Nephron (organoid): ENCODE measurements around the gene TLE3.

Source experiments
- H3K27ac Mint-ChIP-seq, 3 experiments: 2 replicates each; pipeline ENCODE4 v1.8.0; 2020; ENCODE audit warnings: mixed read lengths in 3 of 3, mild to moderate bottlenecking in 2 of 3, moderate library complexity in 1 of 3
- H3K27me3 Mint-ChIP-seq: 2 replicates; pipeline ENCODE4 v1.8.0; 2021; ENCODE audit warnings: low read depth, mild to moderate bottlenecking, moderate library complexity, mixed read lengths
- H3K36me3 Mint-ChIP-seq: 2 replicates; pipeline ENCODE4 v1.8.0; 2020; ENCODE audit warnings: low read depth, mixed read lengths
- H3K4me1 Mint-ChIP-seq: 2 replicates; pipeline ENCODE4 v1.8.0; 2020; ENCODE audit warnings: mixed read lengths
- H3K4me3 Mint-ChIP-seq, 3 experiments: 2 replicates each; pipeline ENCODE4 v1.8.0; 2020; ENCODE audit warnings: mild to moderate bottlenecking in 3 of 3, mixed read lengths in 3 of 3, moderate library complexity in 2 of 3
- H3K9me3 Mint-ChIP-seq: 2 replicates; pipeline ENCODE4 v1.8.0; 2020; ENCODE audit warnings: mixed read lengths
- CTCF ChIP-seq, 3 experiments: fragments of 200-600 bp; sonication (generic); IDR thresholded peaks; one replicate each; pipeline ENCODE4 v1.5.0; 2021; ENCODE audit warnings: antibody characterized with exemption in 3 of 3; ENCODE audit not compliant: unreplicated experiment in 3 of 3

The TLE3 gene

GRCh38 chr15:70045045-70045444 lies 52.7 kb downstream of the TLE3 start:
- Mint-ChIP-seq H3K27ac (no peak overlapping the region), H3K4me1 (peaks cover 18% of the 10 kb centered on the region), H3K27me3 (peaks cover 25% of the 10 kb centered on the region), H3K4me3 (no peak overlapping the region), H3K9me3 (no peaks in the 10 kb centered on the region), H3K36me3 (peaks cover 39% of the 10 kb centered on the region)
- TF ChIP-seq CTCF (IDR thresholded peaks at IDR 0.05; ENCODE audit: unreplicated experiment in 3 of 3): no peak

DNA sequence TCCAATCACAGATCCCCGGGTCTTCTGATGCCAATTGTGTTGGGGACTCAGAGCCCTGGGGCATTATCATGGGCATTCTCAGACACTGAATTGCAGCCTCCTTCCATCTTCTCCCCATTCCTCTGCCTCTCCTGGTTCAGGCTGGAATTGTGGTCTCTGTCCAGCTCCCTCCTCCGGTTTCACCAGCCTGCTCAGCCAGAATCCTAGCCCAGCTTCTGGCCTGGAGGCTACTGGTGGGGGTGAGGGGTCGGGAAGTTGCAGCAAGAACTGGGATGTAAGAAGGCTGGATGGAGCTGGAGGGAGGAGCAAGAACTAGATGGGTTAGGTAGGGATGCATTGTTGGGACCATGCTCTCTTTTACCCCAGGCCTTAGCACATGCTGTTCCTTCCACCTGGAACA lies 53.5 kb downstream of the TLE3 start:
- Mint-ChIP-seq H3K27ac (no peak overlapping the region), H3K9me3 (no peaks in the 10 kb centered on the region), H3K27me3 (peaks cover 31% of the 10 kb centered on the region), H3K4me1 (peaks cover 9% of the 10 kb centered on the region), H3K4me3 (no peak overlapping the region), H3K36me3 (peaks cover 31% of the 10 kb centered on the region)
- no peak for TF ChIP-seq CTCF (IDR thresholded peaks at IDR 0.05; ENCODE audit: unreplicated experiment in 3 of 3)

- H3K27me3 Mint-ChIP-seq: peaks cover 37% of the 10 kb centered on the region
- no peaks in the 10 kb centered on the region for H3K9me3 Mint-ChIP-seq
- H3K4me1 Mint-ChIP-seq: peaks cover 4% of the 10 kb centered on the region
- H3K36me3 Mint-ChIP-seq: peaks cover 26% of the 10 kb centered on the region
- no peak overlapping the region for H3K27ac Mint-ChIP-seq
- no peak overlapping the region for H3K4me3 Mint-ChIP-seq
- no peak for TF ChIP-seq CTCF (IDR thresholded peaks at IDR 0.05; ENCODE audit: unreplicated experiment in 3 of 3)
These were observed 54.1 kb downstream of the TLE3 start for GRCh38 chr15:70043590-70043989.

DNA sequence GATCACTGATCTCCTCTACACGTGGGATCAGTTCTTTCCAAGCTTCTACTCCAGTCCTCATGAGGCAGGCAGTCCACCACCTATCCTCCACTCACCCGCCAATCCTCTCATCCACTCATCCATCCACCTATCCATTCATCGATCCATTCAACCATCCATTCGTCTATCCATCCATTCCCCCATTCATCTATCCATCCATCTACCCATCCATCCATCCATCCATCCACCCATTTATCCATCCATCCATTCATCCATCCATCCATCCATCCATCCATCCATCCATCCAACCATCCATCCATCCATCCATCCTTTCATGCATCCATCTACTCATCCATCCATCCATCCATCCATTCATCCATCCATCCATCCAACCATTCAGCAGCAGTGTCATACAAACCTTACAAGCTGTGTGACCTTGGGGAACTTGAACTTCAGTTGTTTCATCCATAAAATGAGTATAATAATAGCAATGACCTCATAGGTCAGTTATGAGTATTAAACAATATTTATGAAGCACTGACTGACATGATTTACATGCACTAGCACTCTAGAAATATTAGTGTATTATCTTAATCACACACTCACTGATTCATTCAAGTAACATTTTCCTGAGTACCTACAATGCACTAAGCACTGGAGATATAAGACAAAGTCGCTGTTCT lies 55.0 kb downstream of the TLE3 start:
- Mint-ChIP-seq H3K27ac (no peak overlapping the region), H3K4me3 (no peak overlapping the region), H3K9me3 (no peaks in the 10 kb centered on the region), H3K36me3 (peaks cover 24% of the 10 kb centered on the region), H3K27me3 (peaks cover 45% of the 10 kb centered on the region), H3K4me1 (peaks cover 4% of the 10 kb centered on the region)
- TF ChIP-seq CTCF (IDR thresholded peaks at IDR 0.05; ENCODE audit: unreplicated experiment in 3 of 3): no peak

DNA sequence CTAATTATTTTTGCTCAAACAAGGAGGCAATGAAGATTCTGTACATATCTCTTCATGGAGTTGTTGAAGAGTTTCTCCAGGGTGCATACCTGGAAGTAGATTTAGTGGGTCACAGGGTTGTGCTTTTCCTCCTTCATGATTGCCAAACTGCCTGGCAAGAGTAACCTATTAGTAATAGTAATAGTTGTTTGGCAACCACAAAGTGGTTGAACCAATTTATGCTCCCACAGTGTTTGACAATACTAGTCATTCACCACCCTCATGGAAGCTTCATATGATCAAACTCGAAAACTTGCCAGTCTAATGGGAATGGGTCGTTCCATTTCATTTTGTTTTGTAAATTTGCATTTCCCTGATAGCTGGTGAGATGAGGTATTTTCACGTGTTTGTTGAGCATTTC lies 57.8 kb downstream of the TLE3 start:
- no peak for TF ChIP-seq CTCF (IDR thresholded peaks at IDR 0.05; ENCODE audit: unreplicated experiment in 3 of 3)
- no peaks in the 10 kb centered on the region for H3K9me3 Mint-ChIP-seq
- peaks cover 7% of the 10 kb centered on the region for H3K36me3 Mint-ChIP-seq
- H3K27me3 Mint-ChIP-seq: peaks cover 70% of the 10 kb centered on the region
- no peak overlapping the region for H3K27ac Mint-ChIP-seq
- no peak overlapping the region for H3K4me3 Mint-ChIP-seq
- H3K4me1 Mint-ChIP-seq: no peaks in the 10 kb centered on the region

GRCh38 chr15:70038730-70039392 lies 58.9 kb downstream of the TLE3 start:
- peaks cover 5% of the 10 kb centered on the region for H3K36me3 Mint-ChIP-seq
- TF ChIP-seq CTCF (IDR thresholded peaks at IDR 0.05; ENCODE audit: unreplicated experiment in 3 of 3): no peak
- H3K27me3 Mint-ChIP-seq: peaks cover 70% of the 10 kb centered on the region
- peaks cover 5% of the 10 kb centered on the region for H3K4me1 Mint-ChIP-seq
- no peak overlapping the region for H3K27ac Mint-ChIP-seq
- no peak overlapping the region for H3K4me3 Mint-ChIP-seq
- no peaks in the 10 kb centered on the region for H3K9me3 Mint-ChIP-seq
